Measurements from ENCODE around the gene CLDN6. TPM values are rescaled to one million over a fixed set of nuclear protein-coding genes. Genes with fewer than 3 reads are reported as not detected.

Gene CLDN6
- polyA plus RNA-seq, 4 donors: 32.8 to 39.4 (median 35.9) TPM

GRCh38 chr16:3015865-3016521 is 2.0 kb downstream of the CLDN6 start:
- DNase-seq (ENCODE audit: low read depth in 4 of 4, low spot score in 2 of 4): no peak

- no peak for DNase-seq (ENCODE audit: low read depth in 4 of 4, low spot score in 2 of 4)
These were observed 3.0 kb downstream of the CLDN6 start for GRCh38 chr16:3014971-3015370.

- DNase-seq (ENCODE audit: low read depth in 4 of 4, low spot score in 2 of 4): no peak
These were observed 3.8 kb downstream of the CLDN6 start for GRCh38 chr16:3013998-3014690.

GRCh38 chr16:3013491-3013951 is 4.5 kb downstream of the CLDN6 start:
- DNase-seq (ENCODE audit: low read depth in 4 of 4, low spot score in 2 of 4): no peak

- no peak for DNase-seq (ENCODE audit: low read depth in 4 of 4, low spot score in 2 of 4)
These were observed 5.1 kb downstream of the CLDN6 start, which contains the start of gene CLDN9 for GRCh38 chr16:3012828-3013420. TSS of gene CLDN9 (plus strand) at chr16:3012923. CDS start at chr16:3013363, 440 bp downstream.

- DNase-seq (ENCODE audit: low read depth in 4 of 4, low spot score in 2 of 4): no peak
These were observed 5.7 kb downstream of the CLDN6 start for GRCh38 chr16:3012246-3012645.

- no peak for DNase-seq (ENCODE audit: low read depth in 4 of 4, low spot score in 2 of 4)
These were observed 7.5 kb downstream of the CLDN6 start for GRCh38 chr16:3010510-3010909.

- no peak for DNase-seq (ENCODE audit: low read depth in 4 of 4, low spot score in 2 of 4)
These were observed 8.2 kb downstream of the CLDN6 start for GRCh38 chr16:3009568-3010390.

GRCh38 chr16:3008690-3009037 is 9.3 kb downstream of the CLDN6 start:
- DNase-seq (ENCODE audit: low read depth in 4 of 4, low spot score in 2 of 4): no peak

- DNase-seq (ENCODE audit: low read depth in 4 of 4, low spot score in 2 of 4): no peak
These were observed 9.9 kb downstream of the CLDN6 start for GRCh38 chr16:3007957-3008689.

- DNase-seq (ENCODE audit: low read depth in 4 of 4, low spot score in 2 of 4): no peak
These were observed 10.7 kb downstream of the CLDN6 start for GRCh38 chr16:3007059-3007956.

GRCh38 chr16:3004781-3005284 is 13.2 kb downstream of the CLDN6 start:
- no peak for DNase-seq (ENCODE audit: low read depth in 4 of 4, low spot score in 2 of 4)

GRCh38 chr16:3004319-3004718 is 13.7 kb downstream of the CLDN6 start:
- DNase-seq (ENCODE audit: low read depth in 4 of 4, low spot score in 2 of 4): no peak

- peak in 2 of 4 donors; percentile 92 to 94 for DNase-seq (ENCODE audit: low read depth in 4 of 4, low spot score in 2 of 4)
These were observed 14.3 kb downstream of the CLDN6 start for GRCh38 chr16:3003582-3004270.

GRCh38 chr16:3001316-3001715 is 16.7 kb downstream of the CLDN6 start:
- DNase-seq (ENCODE audit: low read depth in 4 of 4, low spot score in 2 of 4): no peak

- no peak for DNase-seq (ENCODE audit: low read depth in 4 of 4, low spot score in 2 of 4)
These were observed 17.4 kb downstream of the CLDN6 start for GRCh38 chr16:3000540-3000939.

GRCh38 chr16:2999929-3000328 is 18.1 kb downstream of the CLDN6 start:
- no peak for DNase-seq (ENCODE audit: low read depth in 4 of 4, low spot score in 2 of 4)

- no peak for DNase-seq (ENCODE audit: low read depth in 4 of 4, low spot score in 2 of 4)
These were observed 21.7 kb downstream of the CLDN6 start for GRCh38 chr16:2996298-2996697.

Data from left renal cortex interstitium (tissue), 4 donors.